Trophoblast cell (in vitro differentiated cells and primary cell): ENCODE measurements around the gene TCIRG1.

ENCODE experiments used
- DNase-seq, 2 donors: peaks; one replicate each; pipeline ENCODE4 v3.0.0-alpha.2; 2016
- H2AFZ ChIP-seq: 2 replicates; pipeline ENCODE4 v1.6.1; 2013; ENCODE audit warnings: low read length, moderate library complexity, mild to moderate bottlenecking; ENCODE audit not compliant: insufficient read depth, poor library complexity
- H2AK5ac ChIP-seq: 2 replicates; pipeline ENCODE4 v1.6.1; 2013; ENCODE audit warnings: mild to moderate bottlenecking, low read length
- H2BK120ac ChIP-seq: 2 replicates; pipeline ENCODE4 v1.6.1; 2013; ENCODE audit warnings: low read length, mild to moderate bottlenecking, moderate library complexity; ENCODE audit not compliant: insufficient read depth, poor library complexity
- H2BK12ac ChIP-seq: 2 replicates; pipeline ENCODE4 v1.6.1; 2013; ENCODE audit warnings: mild to moderate bottlenecking, low read length, moderate library complexity
- H2BK5ac ChIP-seq: 2 replicates; pipeline ENCODE4 v1.6.1; 2013; ENCODE audit warnings: low read length, low read depth, moderate library complexity, mild to moderate bottlenecking; ENCODE audit not compliant: poor library complexity
- H3K14ac ChIP-seq: 2 replicates; pipeline ENCODE4 v1.6.1; 2013; ENCODE audit warnings: mild to moderate bottlenecking, low read length
- H3K18ac ChIP-seq: 2 replicates; pipeline ENCODE4 v1.6.1; 2013; ENCODE audit warnings: mild to moderate bottlenecking, low read length
- H3K23ac ChIP-seq: 2 replicates; pipeline ENCODE4 v1.6.1; 2013; ENCODE audit warnings: low read length
- H3K27ac ChIP-seq: 2 replicates; pipeline ENCODE4 v1.5.1; 2013; ENCODE audit warnings: low read depth, mild to moderate bottlenecking, inconsistent platforms, low read length, moderate library complexity
- H3K27me3 ChIP-seq: 2 replicates; pipeline ENCODE4 v1.6.1; 2013; ENCODE audit warnings: inconsistent platforms, mild to moderate bottlenecking, low read length, moderate library complexity; ENCODE audit not compliant: insufficient read depth
- H3K36me3 ChIP-seq, 2 experiments: 1 replicate in 1 of 2; 2 replicates in 1 of 2; pipeline ENCODE4 v1.6.1; 2013; ENCODE audit warnings: low read length in 2 of 2, mild to moderate bottlenecking in 2 of 2, moderate library complexity in 1 of 2; ENCODE audit not compliant: insufficient read depth in 2 of 2, control insufficient read depth in 1 of 2
- H3K4ac ChIP-seq: 2 replicates; pipeline ENCODE4 v1.6.1; 2013; ENCODE audit warnings: low read depth, mild to moderate bottlenecking, low read length, moderate library complexity
- H3K4me1 ChIP-seq, 2 experiments: 1 replicate in 1 of 2; 2 replicates in 1 of 2; pipeline ENCODE4 v1.6.1; 2013; ENCODE audit warnings: low read length in 2 of 2, mild to moderate bottlenecking in 2 of 2, moderate library complexity in 1 of 2; ENCODE audit not compliant: insufficient read depth in 2 of 2, control insufficient read depth in 1 of 2
- H3K4me2 ChIP-seq: 2 replicates; pipeline ENCODE4 v1.6.1; 2013; ENCODE audit warnings: inconsistent platforms, mild to moderate bottlenecking, low read length, moderate library complexity
- H3K4me3 ChIP-seq: 2 replicates; pipeline ENCODE4 v1.5.1; 2013; ENCODE audit warnings: mild to moderate bottlenecking, low read depth, low read length, inconsistent platforms
- H3K79me1 ChIP-seq: one replicate; pipeline ENCODE4 v1.6.1; 2013; ENCODE audit warnings: low read length
- H3K79me2 ChIP-seq: 2 replicates; pipeline ENCODE4 v1.6.1; 2013; ENCODE audit warnings: low read length, mild to moderate bottlenecking; ENCODE audit not compliant: control insufficient read depth, insufficient read depth, poor library complexity
- H3K9ac ChIP-seq: 2 replicates; pipeline ENCODE4 v1.6.1; 2013; ENCODE audit warnings: mild to moderate bottlenecking, low read length
- H3K9me3 ChIP-seq: 2 replicates; pipeline ENCODE4 v1.6.1; 2013; ENCODE audit warnings: low read depth, mild to moderate bottlenecking, control low read depth, inconsistent platforms, low read length; ENCODE audit not compliant: insufficient read depth
- H4K12ac ChIP-seq: 2 replicates; pipeline ENCODE4 v1.6.1; 2013; ENCODE audit warnings: low read depth, mild to moderate bottlenecking, low read length, moderate library complexity
- H4K8ac ChIP-seq: 2 replicates; pipeline ENCODE4 v1.6.1; 2013; ENCODE audit warnings: low read depth, mild to moderate bottlenecking, low read length, moderate library complexity
- H4K91ac ChIP-seq: one replicate; pipeline ENCODE4 v1.6.1; 2013; ENCODE audit warnings: low read depth, mild to moderate bottlenecking, low read length, moderate library complexity
- WGBS: extraction: QIAGEN DNeasy Blood & Tissue Kit; methylation state at CpG from one replicate; pipeline ENCODE4 v1.1.7; 2013; ENCODE audit warnings: missing lambda C conversion rate; ENCODE audit not compliant: insufficient read length, insufficient coverage; ENCODE audit errors: extremely low coverage; 5-methylcytosine and 5-hydroxymethylcytosine counted together

Gene TCIRG1

GRCh38 chr11:68004551-68005335 lies 34.1 kb upstream of the TCIRG1 start:
- peaks cover 0 to 12% of the 10 kb centered on the region in 2 experiments for H3K4me1 ChIP-seq

GRCh38 chr11:68006606-68007166 lies 32.1 kb upstream of the TCIRG1 start:
- no peak overlapping the region for H3K4me3 ChIP-seq
- peaks cover 9 to 23% of the 10 kb centered on the region in 2 experiments for H3K4me1 ChIP-seq
- WGBS: no CpG with 5 or more reads among the region's 7 CpGs
- H4K91ac ChIP-seq: no peak overlapping the region
- DNase-seq: no peak
- H3K9me3 ChIP-seq: peaks cover 1% of the 10 kb centered on the region
- no peak overlapping the region for H2AK5ac ChIP-seq
- H4K8ac ChIP-seq: no peak overlapping the region
- no peak overlapping the region for H4K12ac ChIP-seq
- H3K79me1 ChIP-seq: peaks cover 10% of the 10 kb centered on the region
- no peak overlapping the region for H3K14ac ChIP-seq
- H3K27me3 ChIP-seq: no peaks in the 10 kb centered on the region
- H3K27ac ChIP-seq: no peak overlapping the region
- H3K9ac ChIP-seq: no peak overlapping the region
- H2BK12ac ChIP-seq: no peak overlapping the region
- no peak overlapping the region for H3K18ac ChIP-seq
- H3K4ac ChIP-seq: no peak overlapping the region
- no peaks in the 10 kb centered on the region for H3K79me2 ChIP-seq
- no peak overlapping the region for H3K23ac ChIP-seq
- no peaks in the 10 kb centered on the region for H3K36me3 ChIP-seq
- no peak overlapping the region for H2BK120ac ChIP-seq
- no peak overlapping the region for H3K4me2 ChIP-seq
- no peak overlapping the region for H2BK5ac ChIP-seq
- H2AFZ ChIP-seq: no peak overlapping the region

More at GRCh38 chr11:68004551-68005335, 34.1 kb upstream of the TCIRG1 start:
- H2BK120ac ChIP-seq: no peak overlapping the region
- no peak overlapping the region for H4K12ac ChIP-seq
- H3K79me1 ChIP-seq: peaks cover 2% of the 10 kb centered on the region
- H3K27ac ChIP-seq: no peak overlapping the region
- no peaks in the 10 kb centered on the region for H3K36me3 ChIP-seq
- H2AK5ac ChIP-seq: peak overlapping the region; percentile 17
- H3K18ac ChIP-seq: no peak overlapping the region
- H3K23ac ChIP-seq: no peak overlapping the region
- peaks cover 1% of the 10 kb centered on the region for H3K9me3 ChIP-seq
- H3K4ac ChIP-seq: no peak overlapping the region
- no peak overlapping the region for H2AFZ ChIP-seq
- H3K79me2 ChIP-seq: no peaks in the 10 kb centered on the region
- no CpG with 5 or more reads among the region's 14 CpGs for WGBS
- H2BK12ac ChIP-seq: no peak overlapping the region
- H3K4me3 ChIP-seq: peak overlapping the region; percentile 74
- no peaks in the 10 kb centered on the region for H3K27me3 ChIP-seq
- peak overlapping the region; percentile 77 for H3K4me2 ChIP-seq
- no peak overlapping the region for H2BK5ac ChIP-seq
- no peak overlapping the region for H4K8ac ChIP-seq
- no peak for DNase-seq
- no peak overlapping the region for H3K14ac ChIP-seq
- no peak overlapping the region for H4K91ac ChIP-seq
- H3K9ac ChIP-seq: no peak overlapping the region

- Histone ChIP-seq H3K18ac (no peak overlapping the region), H3K79me2 (peaks cover 3% of the 10 kb centered on the region), H3K14ac (no peak overlapping the region), H3K27me3 (no peaks in the 10 kb centered on the region), H4K8ac (no peak overlapping the region), H3K36me3 (no peaks in the 10 kb centered on the region), H3K23ac (no peak overlapping the region), H2BK12ac (no peak overlapping the region), H3K4me1 (peaks cover 14 to 31% of the 10 kb centered on the region in 2 experiments), H2BK120ac (no peak overlapping the region), H3K9me3 (peaks cover 1% of the 10 kb centered on the region), H4K12ac (no peak overlapping the region), H4K91ac (no peak overlapping the region), H2BK5ac (no peak overlapping the region), H3K4me3 (no peak overlapping the region), H3K4ac (no peak overlapping the region), H2AK5ac (no peak overlapping the region), H3K27ac (no peak overlapping the region), H3K79me1 (peaks cover 15% of the 10 kb centered on the region), H2AFZ (no peak overlapping the region), H3K4me2 (no peak overlapping the region), H3K9ac (no peak overlapping the region)
- no CpG with 5 or more reads among the region's 16 CpGs for WGBS
- no peak for DNase-seq
Measured at GRCh38 chr11:68007498-68008380, 31.1 kb upstream of the TCIRG1 start.
